H9 (cell line): ENCODE measurements around the gene CACNA1H. TPM values are rescaled to one million over a fixed set of nuclear protein-coding genes. Genes with fewer than 3 reads are reported as not detected.

Source experiments
- DNase-seq: peaks from one replicate; pipeline ENCODE4 v3.0.0-alpha.2; 2017
- H2AFZ ChIP-seq: one replicate; pipeline ENCODE4 v1.6.1; 2013; ENCODE audit warnings: mild to moderate bottlenecking, low read length, control low read depth, moderate library complexity
- H2AK5ac ChIP-seq: 2 replicates; pipeline ENCODE4 v1.6.1; 2013; ENCODE audit warnings: low read length, control low read depth, mixed read lengths; ENCODE audit not compliant: insufficient read length
- H2BK120ac ChIP-seq: one replicate; pipeline ENCODE4 v1.6.1; 2013; ENCODE audit warnings: low read depth, mild to moderate bottlenecking, low read length, control low read depth, inconsistent platforms; ENCODE audit not compliant: poor library complexity, severe bottlenecking
- H2BK12ac ChIP-seq: 2 replicates; pipeline ENCODE4 v1.6.1; 2013; ENCODE audit warnings: low read length, control low read depth, mixed read lengths, low read depth; ENCODE audit not compliant: insufficient read length
- H2BK15ac ChIP-seq: 2 replicates; pipeline ENCODE4 v1.6.1; 2013; ENCODE audit warnings: low read depth, low read length, control low read depth
- H2BK20ac ChIP-seq: one replicate; pipeline ENCODE4 v1.6.1; 2013; ENCODE audit warnings: low read depth, mild to moderate bottlenecking, low read length, control low read depth, inconsistent platforms; ENCODE audit not compliant: poor library complexity, severe bottlenecking
- H2BK5ac ChIP-seq: 2 replicates; pipeline ENCODE4 v1.6.1; 2013; ENCODE audit warnings: low read length, control low read depth, mixed read lengths; ENCODE audit not compliant: insufficient read length
- H3K14ac ChIP-seq: 2 replicates; pipeline ENCODE4 v1.6.1; 2013; ENCODE audit warnings: low read length, control low read depth; ENCODE audit not compliant: insufficient read depth
- H3K18ac ChIP-seq: 2 replicates; pipeline ENCODE4 v1.6.1; 2013; ENCODE audit warnings: low read depth, mild to moderate bottlenecking, mixed read lengths, low read length, control low read depth; ENCODE audit not compliant: insufficient read length
- H3K23ac ChIP-seq: 2 replicates; pipeline ENCODE4 v1.6.1; 2013; ENCODE audit warnings: low read length, control low read depth, mixed read lengths, low read depth; ENCODE audit not compliant: insufficient read length
- H3K23me2 ChIP-seq: 2 replicates; pipeline ENCODE4 v1.6.1; 2013; ENCODE audit warnings: low read depth, mild to moderate bottlenecking, mixed read lengths, low read length, control low read depth; ENCODE audit not compliant: insufficient read length, poor library complexity, severe bottlenecking
- H3K27ac ChIP-seq: 2 replicates; pipeline ENCODE4 v1.5.1; 2013; ENCODE audit warnings: low read length, control low read depth, mixed read lengths, low read depth; ENCODE audit not compliant: insufficient read length
- H3K27me3 ChIP-seq: 2 replicates; pipeline ENCODE4 v1.6.1; 2013; ENCODE audit warnings: low read length, control low read depth, inconsistent platforms; ENCODE audit not compliant: insufficient read depth
- H3K4ac ChIP-seq: 2 replicates; pipeline ENCODE4 v1.6.1; 2013; ENCODE audit warnings: low read depth, mild to moderate bottlenecking, control low read depth, inconsistent platforms, low read length, moderate library complexity
- H3K4me1 ChIP-seq: 2 replicates; pipeline ENCODE4 v1.6.1; 2013; ENCODE audit warnings: low read length, control low read depth, inconsistent platforms; ENCODE audit not compliant: insufficient read depth
- H3K4me2 ChIP-seq: 2 replicates; pipeline ENCODE4 v1.6.1; 2013; ENCODE audit warnings: low read length, control low read depth, mixed read lengths; ENCODE audit not compliant: insufficient read length, insufficient read depth
- H3K56ac ChIP-seq: 2 replicates; pipeline ENCODE4 v1.6.1; 2013; ENCODE audit warnings: low read depth, mild to moderate bottlenecking, mixed read lengths, low read length, control low read depth; ENCODE audit not compliant: insufficient read length
- H3K79me1 ChIP-seq: 2 replicates; pipeline ENCODE4 v1.6.1; 2013; ENCODE audit warnings: low read depth, mild to moderate bottlenecking, moderate library complexity, low read length, control low read depth, inconsistent platforms; ENCODE audit not compliant: insufficient read depth, poor library complexity, severe bottlenecking
- H3K79me2 ChIP-seq: 2 replicates; pipeline ENCODE4 v1.6.1; 2013; ENCODE audit warnings: low read length, control low read depth, inconsistent platforms; ENCODE audit not compliant: insufficient read depth
- H3K9ac ChIP-seq: 2 replicates; pipeline ENCODE4 v1.6.1; 2013; ENCODE audit warnings: low read length, control low read depth, mixed read lengths; ENCODE audit not compliant: insufficient read length; ENCODE audit errors: extremely low read depth
- H3K9me3 ChIP-seq: one replicate; pipeline ENCODE4 v1.6.1; 2013; ENCODE audit warnings: low read depth, low read length, inconsistent platforms; ENCODE audit not compliant: control insufficient read depth
- H3T11ph ChIP-seq: one replicate; pipeline ENCODE4 v1.6.1; 2013; ENCODE audit warnings: mild to moderate bottlenecking, low read length, control low read depth, inconsistent platforms
- H4K20me1 ChIP-seq: one replicate; pipeline ENCODE4 v1.6.1; 2013; ENCODE audit not compliant: control insufficient read depth, insufficient read length, insufficient read depth
- H4K5ac ChIP-seq: 2 replicates; pipeline ENCODE4 v1.6.1; 2013; ENCODE audit warnings: low read depth, mild to moderate bottlenecking, mixed read lengths, low read length, control low read depth; ENCODE audit not compliant: insufficient read length
- H4K8ac ChIP-seq: replicated peaks from 2 replicates; pipeline ENCODE4 v1.6.1; 2013; ENCODE audit warnings: low read length, control low read depth, mixed read lengths, low read depth; ENCODE audit not compliant: insufficient read length
- H4K91ac ChIP-seq: 2 replicates; pipeline ENCODE4 v1.6.1; 2013; ENCODE audit warnings: low read depth, mild to moderate bottlenecking, moderate library complexity, mixed read lengths, low read length, control low read depth; ENCODE audit not compliant: insufficient read length
- H3K27ac Mint-ChIP-seq, 3 experiments: 2 replicates in 2 of 3; 3 replicates in 1 of 3; pipeline ENCODE4 v1.8.0; 2020 to 2021; ENCODE audit warnings: mixed read lengths in 3 of 3, mild to moderate bottlenecking in 1 of 3, moderate library complexity in 1 of 3
- H3K27me3 Mint-ChIP-seq: 2 replicates; pipeline ENCODE4 v1.8.0; 2021; ENCODE audit warnings: low read depth, mild to moderate bottlenecking, moderate library complexity, mixed read lengths
- H3K36me3 Mint-ChIP-seq, 3 experiments: 2 replicates in 2 of 3; 3 replicates in 1 of 3; pipeline ENCODE4 v1.8.0; 2020 to 2021; ENCODE audit warnings: low read depth in 3 of 3, mixed read lengths in 3 of 3; ENCODE audit not compliant: insufficient read depth in 1 of 3
- H3K4me1 Mint-ChIP-seq, 2 experiments: 2 replicates each; pipeline ENCODE4 v1.8.0; 2020; ENCODE audit warnings: mixed read lengths in 2 of 2
- H3K4me3 Mint-ChIP-seq, 2 experiments: 2 replicates in 1 of 2; 3 replicates in 1 of 2; pipeline ENCODE4 v1.8.0; 2020 to 2021; ENCODE audit warnings: mild to moderate bottlenecking in 2 of 2, mixed read lengths in 2 of 2, moderate library complexity in 1 of 2
- H3K9me3 Mint-ChIP-seq, 2 experiments: 2 replicates in 1 of 2; 3 replicates in 1 of 2; pipeline ENCODE4 v1.8.0; 2020; ENCODE audit warnings: mild to moderate bottlenecking in 2 of 2, mixed read lengths in 2 of 2, moderate library complexity in 1 of 2
- CTCF ChIP-seq: fragments of 200-600 bp; sonication (generic); conservative IDR thresholded peaks from 3 replicates; pipeline ENCODE4 v1.8.0; 2021; ENCODE audit warnings: antibody characterized with exemption, mild to moderate bottlenecking
- WGBS: extraction: QIAGEN DNeasy Blood & Tissue Kit; methylation state at CpG from one replicate; pipeline ENCODE4 v1.1.7; 2013; ENCODE audit warnings: missing lambda C conversion rate, low lambda C conversion rate, mixed read lengths; ENCODE audit not compliant: insufficient read length; ENCODE audit errors: extremely low coverage; 5-methylcytosine and 5-hydroxymethylcytosine counted together
- total RNA-seq: library from RNA; stranded (reverse); gene quantifications from 2 replicates; pipeline ENCODE4 v1.2.1, GENCODE V29; 2021

CACNA1H gene
- total RNA-seq, 1 experiment from 2014 or later, result 43.3 TPM

GRCh38 chr16:1180549-1181403, 27.9 kb downstream of the CACNA1H start:
- Histone ChIP-seq H2BK120ac (no peak overlapping the region), H3K4me1 (no peaks in the 10 kb centered on the region), H2AK5ac (no peak overlapping the region), H2BK20ac (no peak overlapping the region), H4K20me1 (no peaks in the 10 kb centered on the region), H3K4ac (no peak overlapping the region), H3T11ph (no peak overlapping the region), H3K4me2 (no peak overlapping the region), H3K27me3 (no peaks in the 10 kb centered on the region), H3K14ac (no peak overlapping the region; the same call in none of the 2 replicates), H4K5ac (no peak overlapping the region), H3K9ac (no peak overlapping the region), H2BK12ac (no peak overlapping the region), H3K79me2 (no peaks in the 10 kb centered on the region), H3K56ac (no peak overlapping the region), H3K23ac (no peak overlapping the region), H2AFZ (no peak overlapping the region), H3K9me3 (no peaks in the 10 kb centered on the region), H4K8ac (no peak overlapping the region), H3K79me1 (no peaks in the 10 kb centered on the region), H3K27ac (no peak overlapping the region), H2BK15ac (no peak overlapping the region), H3K18ac (peak overlapping the region; percentile 29), H3K23me2 (peaks cover 2% of the 10 kb centered on the region), H4K91ac (no peak overlapping the region), H2BK5ac (no peak overlapping the region)
- no CpG with 5 or more reads among the region's 38 CpGs for WGBS
- no peak overlapping the region for H3K4me3 Mint-ChIP-seq
- H3K27ac Mint-ChIP-seq, result no peak overlapping the region
- peaks cover 0 to 13% of the 10 kb centered on the region in 2 experiments; a peak in 2 of 4 replicates for H3K4me1 Mint-ChIP-seq
- TF ChIP-seq CTCF, result no peak
- no peaks in the 10 kb centered on the region for H3K9me3 Mint-ChIP-seq
- peaks cover 0 to 7% (median 4%) of the 10 kb centered on the region in 3 experiments; a peak in 2 of 7 replicates for H3K36me3 Mint-ChIP-seq
- no peak for DNase-seq
- no peaks in the 10 kb centered on the region for H3K27me3 Mint-ChIP-seq
